Neural progenitor cell (in vitro differentiated cells): ENCODE measurements around the gene VEPH1. TPM values are rescaled to one million over a fixed set of nuclear protein-coding genes. Genes with fewer than 3 reads are reported as not detected.

Experiments
- DNase-seq: peaks from one replicate; pipeline ENCODE4 v3.0.0-alpha.2; 2016; ENCODE audit warnings: low spot score
- H2AFZ ChIP-seq: fragments of 200-600 bp; sonication (generic); replicated peaks from 2 replicates; pipeline ENCODE4 v1.6.1; 2016; ENCODE audit warnings: antibody characterized with exemption
- H3F3A ChIP-seq: fragments of 200-600 bp; sonication (generic); 2 replicates; pipeline ENCODE4 v1.6.1; 2016; ENCODE audit warnings: antibody characterized with exemption, low read depth
- H3K27ac ChIP-seq: fragments of 200-600 bp; sonication (generic); 2 replicates; pipeline ENCODE4 v1.5.1; 2016; ENCODE audit warnings: mild to moderate bottlenecking
- H3K27me3 ChIP-seq: fragments of 200-600 bp; sonication (generic); 2 replicates; pipeline ENCODE4 v1.6.1; 2016; ENCODE audit warnings: mild to moderate bottlenecking, moderate library complexity
- H3K36me3 ChIP-seq: fragments of 200-600 bp; sonication (generic); 2 replicates; pipeline ENCODE4 v1.5.1; 2016
- H3K4me1 ChIP-seq: fragments of 200-600 bp; sonication (generic); 2 replicates; pipeline ENCODE4 v1.6.1; 2016; ENCODE audit warnings: mixed run types
- H3K4me2 ChIP-seq: fragments of 200-600 bp; sonication (generic); 2 replicates; pipeline ENCODE4 v1.6.1; 2016
- H3K4me3 ChIP-seq: fragments of 200-600 bp; sonication (generic); 2 replicates; pipeline ENCODE4 v1.5.1; 2016
- H3K79me2 ChIP-seq: fragments of 200-600 bp; sonication (generic); 2 replicates; pipeline ENCODE4 v1.6.1; 2016; ENCODE audit warnings: low read depth
- H3K9ac ChIP-seq: fragments of 200-600 bp; sonication (generic); 2 replicates; pipeline ENCODE4 v1.6.1; 2016
- H3K9me3 ChIP-seq: fragments of 200-600 bp; sonication (generic); 2 replicates; pipeline ENCODE4 v1.5.1; 2016; ENCODE audit warnings: low read depth
- H4K20me1 ChIP-seq: fragments of 200-600 bp; sonication (generic); 2 replicates; pipeline ENCODE4 v1.6.1; 2016; ENCODE audit warnings: low read depth
- H3K27ac Mint-ChIP-seq: 3 replicates; pipeline ENCODE4 v1.8.0; 2021; ENCODE audit warnings: mixed read lengths
- H3K27me3 Mint-ChIP-seq: 2 replicates; pipeline ENCODE4 v1.8.0; 2022; ENCODE audit warnings: low read depth, mild to moderate bottlenecking, inconsistent platforms, moderate library complexity, mixed read lengths; ENCODE audit not compliant: insufficient read depth
- H3K36me3 Mint-ChIP-seq: 3 replicates; pipeline ENCODE4 v1.8.0; 2021; ENCODE audit warnings: mixed read lengths
- H3K4me1 Mint-ChIP-seq: 3 replicates; pipeline ENCODE4 v1.8.0; 2021; ENCODE audit warnings: mixed read lengths
- H3K4me3 Mint-ChIP-seq: 3 replicates; pipeline ENCODE4 v1.8.0; 2021; ENCODE audit warnings: mild to moderate bottlenecking, moderate library complexity, mixed read lengths
- H3K9me3 Mint-ChIP-seq: 3 replicates; pipeline ENCODE4 v1.8.0; 2020; ENCODE audit warnings: mixed read lengths
- EZH2 ChIP-seq: fragments of 200-600 bp; sonication (generic); IDR thresholded peaks from 2 replicates; pipeline ENCODE4 v1.6.1; 2017; ENCODE audit warnings: antibody characterized with exemption, mild to moderate bottlenecking, moderate library complexity
- EZH2phosphoT487 ChIP-seq: fragments of 200-600 bp; sonication (generic); IDR thresholded peaks from 2 replicates; pipeline ENCODE4 v1.6.1; 2017; ENCODE audit warnings: antibody characterized with exemption
- total RNA-seq: library from RNA; depleted of rRNA; stranded (reverse); fragments of >200 nt; gene quantifications from 2 replicates; pipeline ENCODE4 v1.2.3, GENCODE V29; 2015; ENCODE audit warnings: low replicate concordance
- TF ChIP-seq, protein P1 (sequence below): fragments of 200-600 bp; sonication (generic); IDR thresholded peaks from 2 replicates; pipeline ENCODE4 v1.5.1; 2017; ENCODE audit warnings: antibody characterized with exemption, mild to moderate bottlenecking

Gene VEPH1
- total RNA-seq, 1 donor from 2014 or later, result not detected

- Histone ChIP-seq H3K9me3 (no peaks in the 10 kb centered on the region), H3K79me2 (no peaks in the 10 kb centered on the region), H3K9ac (no peak overlapping the region), H3K4me1 (no peaks in the 10 kb centered on the region), H3K27me3 (no peaks in the 10 kb centered on the region), H3F3A (no peaks in the 10 kb centered on the region), H2AFZ (no peak overlapping the region), H3K4me2 (no peak overlapping the region), H3K36me3 (no peaks in the 10 kb centered on the region), H4K20me1 (no peaks in the 10 kb centered on the region), H3K27ac (no peak overlapping the region), H3K4me3 (no peak overlapping the region)
- H3K4me1 Mint-ChIP-seq, result peaks cover 12% of the 10 kb centered on the region
- DNase-seq, result no peak
- no peak overlapping the region for H3K4me3 Mint-ChIP-seq
- peaks cover 6% of the 10 kb centered on the region for H3K36me3 Mint-ChIP-seq
- peaks cover 3% of the 10 kb centered on the region for H3K27me3 Mint-ChIP-seq
- H3K27ac Mint-ChIP-seq, result no peak overlapping the region
- peaks cover 2% of the 10 kb centered on the region for H3K9me3 Mint-ChIP-seq
- TF ChIP-seq, protein P1, sequence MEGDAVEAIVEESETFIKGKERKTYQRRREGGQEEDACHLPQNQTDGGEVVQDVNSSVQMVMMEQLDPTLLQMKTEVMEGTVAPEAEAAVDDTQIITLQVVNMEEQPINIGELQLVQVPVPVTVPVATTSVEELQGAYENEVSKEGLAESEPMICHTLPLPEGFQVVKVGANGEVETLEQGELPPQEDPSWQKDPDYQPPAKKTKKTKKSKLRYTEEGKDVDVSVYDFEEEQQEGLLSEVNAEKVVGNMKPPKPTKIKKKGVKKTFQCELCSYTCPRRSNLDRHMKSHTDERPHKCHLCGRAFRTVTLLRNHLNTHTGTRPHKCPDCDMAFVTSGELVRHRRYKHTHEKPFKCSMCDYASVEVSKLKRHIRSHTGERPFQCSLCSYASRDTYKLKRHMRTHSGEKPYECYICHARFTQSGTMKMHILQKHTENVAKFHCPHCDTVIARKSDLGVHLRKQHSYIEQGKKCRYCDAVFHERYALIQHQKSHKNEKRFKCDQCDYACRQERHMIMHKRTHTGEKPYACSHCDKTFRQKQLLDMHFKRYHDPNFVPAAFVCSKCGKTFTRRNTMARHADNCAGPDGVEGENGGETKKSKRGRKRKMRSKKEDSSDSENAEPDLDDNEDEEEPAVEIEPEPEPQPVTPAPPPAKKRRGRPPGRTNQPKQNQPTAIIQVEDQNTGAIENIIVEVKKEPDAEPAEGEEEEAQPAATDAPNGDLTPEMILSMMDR, result no peak
- no peak for TF ChIP-seq EZH2
- TF ChIP-seq EZH2phosphoT487, result no peak
Measured at GRCh38 chr3:157271283-157271882, 231.8 kb downstream of the VEPH1 start.

DNA sequence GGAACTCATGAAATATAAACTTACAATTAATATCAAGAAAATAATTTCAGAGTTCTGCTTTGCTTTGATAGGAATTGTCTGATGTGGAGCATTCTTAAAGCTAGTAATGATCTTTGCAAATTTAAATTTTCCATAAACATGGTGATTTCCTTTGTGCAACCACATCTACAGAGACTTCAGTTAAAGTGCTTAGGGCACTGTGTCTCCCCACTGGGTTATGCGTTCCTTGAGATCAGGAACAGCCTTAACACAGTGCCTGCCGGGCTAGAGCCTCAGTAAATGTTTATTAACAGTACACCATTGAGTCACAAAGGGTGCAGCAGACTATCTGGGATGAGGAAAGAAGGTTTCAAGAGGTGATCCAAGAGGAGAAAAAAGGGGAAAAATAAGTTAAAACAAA lies 235.2 kb downstream of the VEPH1 start:
- Mint-ChIP-seq H3K27ac (no peak overlapping the region), H3K27me3 (peaks cover 3% of the 10 kb centered on the region), H3K36me3 (peaks cover 9% of the 10 kb centered on the region), H3K4me1 (peaks cover 8% of the 10 kb centered on the region), H3K9me3 (peaks cover 2% of the 10 kb centered on the region), H3K4me3 (no peak overlapping the region)
- no peaks in the 10 kb centered on the region for H3K9me3 ChIP-seq
- no peak overlapping the region for H3K4me2 ChIP-seq
- H3F3A ChIP-seq, result no peaks in the 10 kb centered on the region
- DNase-seq, result no peak
- TF ChIP-seq EZH2, result no peak
- TF ChIP-seq EZH2phosphoT487, result no peak
- TF ChIP-seq, protein P1, result no peak
- no peak overlapping the region for H2AFZ ChIP-seq
- H3K27me3 ChIP-seq, result no peaks in the 10 kb centered on the region
- no peak overlapping the region for H3K4me3 ChIP-seq
- H3K4me1 ChIP-seq, result no peaks in the 10 kb centered on the region
- no peaks in the 10 kb centered on the region for H4K20me1 ChIP-seq
- H3K79me2 ChIP-seq, result no peaks in the 10 kb centered on the region
- H3K36me3 ChIP-seq, result no peaks in the 10 kb centered on the region
- no peak overlapping the region for H3K27ac ChIP-seq
- no peak overlapping the region for H3K9ac ChIP-seq

DNA sequence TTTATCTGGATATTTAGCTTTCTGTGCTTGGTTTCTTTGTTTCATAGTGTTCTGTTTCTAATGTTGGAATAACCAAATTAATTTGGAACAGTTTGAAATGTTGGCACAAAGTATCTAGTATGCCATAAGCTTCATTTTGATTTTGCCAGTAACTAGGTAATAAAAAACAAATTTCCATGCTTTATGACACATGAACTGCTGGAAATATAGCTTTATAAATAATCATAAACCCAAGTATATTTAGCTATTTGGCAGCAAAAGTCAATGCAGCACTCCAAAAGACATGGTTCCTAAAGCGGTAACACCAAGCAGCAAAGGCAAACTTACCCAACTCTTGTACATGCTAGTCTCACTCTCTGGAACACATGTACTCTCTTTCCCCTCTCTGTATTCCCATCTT lies 237.3 kb downstream of the VEPH1 start:
- Mint-ChIP-seq H3K9me3 (no peaks in the 10 kb centered on the region), H3K27ac (no peak overlapping the region), H3K4me3 (no peak overlapping the region), H3K36me3 (peaks cover 6% of the 10 kb centered on the region), H3K4me1 (peaks cover 8% of the 10 kb centered on the region), H3K27me3 (no peaks in the 10 kb centered on the region)
- no peak overlapping the region for H2AFZ ChIP-seq
- no peaks in the 10 kb centered on the region for H3F3A ChIP-seq
- H3K9ac ChIP-seq, result no peak overlapping the region
- H3K27me3 ChIP-seq, result no peaks in the 10 kb centered on the region
- H3K4me3 ChIP-seq, result no peak overlapping the region
- H3K27ac ChIP-seq, result no peak overlapping the region
- no peak overlapping the region for H3K4me2 ChIP-seq
- no peaks in the 10 kb centered on the region for H3K4me1 ChIP-seq
- H3K9me3 ChIP-seq, result no peaks in the 10 kb centered on the region
- H4K20me1 ChIP-seq, result no peaks in the 10 kb centered on the region
- no peaks in the 10 kb centered on the region for H3K79me2 ChIP-seq
- DNase-seq, result no peak
- TF ChIP-seq EZH2, result no peak
- TF ChIP-seq EZH2phosphoT487, result no peak
- TF ChIP-seq, protein P1, result no peak
- H3K36me3 ChIP-seq, result no peaks in the 10 kb centered on the region
